Heart right ventricle (tissue), 16 donors: ENCODE results near the gene L2HGDH. TPM values are rescaled to one million over a fixed set of nuclear protein-coding genes. Genes with fewer than 3 reads are reported as not detected.

ENCODE experiments used
- ATAC-seq, 8 donors: fragments of 200-7000 bp; cut with Tn5 transposase; one replicate each; pipeline ENCODE4 v1.9.1; 2020; ENCODE audit warnings: mild to moderate bottlenecking in 8 of 8, moderate library complexity in 8 of 8, moderate number of reproducible peaks in 1 of 8
- DNase-seq, 2 donors: peaks; one replicate each; pipeline ENCODE4 v3.0.0-alpha.2; 2020
- H3K27ac ChIP-seq, 10 donors: fragments of 200-600 bp; sonication (generic) in 2 of 10; one replicate each; pipeline versions ENCODE4 v1.5.0 to v1.8.0; 2020 to 2022; ENCODE audit warnings: mild to moderate bottlenecking in 3 of 10
- H3K27me3 ChIP-seq, 7 donors: fragments of 200-600 bp; one replicate each; pipeline ENCODE4 v1.8.0; 2021 to 2022; ENCODE audit warnings: mild to moderate bottlenecking in 2 of 7
- H3K36me3 ChIP-seq, 9 donors: fragments of 200-600 bp; sonication (generic) in 1 of 9; one replicate each; pipeline versions ENCODE4 v1.5.0 to v1.8.0; 2020 to 2022; ENCODE audit warnings: mild to moderate bottlenecking in 2 of 9
- H3K4me1 ChIP-seq, 9 donors: fragments of 200-600 bp; sonication (generic) in 1 of 9; one replicate each; pipeline versions ENCODE4 v1.5.0 to v1.8.0; 2020 to 2022; ENCODE audit warnings: mild to moderate bottlenecking in 4 of 9
- H3K4me3 ChIP-seq, 10 donors: fragments of 200-600 bp; sonication (generic) in 2 of 10; one replicate each; pipeline versions ENCODE4 v1.5.0 to v1.8.0; 2020 to 2022; ENCODE audit warnings: mild to moderate bottlenecking in 7 of 10, moderate library complexity in 2 of 10
- H3K9me3 ChIP-seq, 11 donors: fragments of 200-600 bp in 10 of 11; sonication (generic) in 2 of 11; one replicate each; pipeline versions ENCODE4 v1.5.0 to v1.8.0; 2013 to 2022; ENCODE audit warnings: mild to moderate bottlenecking in 2 of 11, control low read depth in 1 of 11, moderate library complexity in 1 of 11
- CTCF ChIP-seq, 9 donors: fragments of 200-600 bp; sonication (generic) in 2 of 9; IDR thresholded peaks; one replicate each; pipeline versions ENCODE4 v1.5.0 to v1.8.0; 2021 to 2022; ENCODE audit warnings: antibody characterized with exemption in 9 of 9, mild to moderate bottlenecking in 5 of 9, moderate library complexity in 1 of 9
- WGBS, 2 donors: extraction: QIAGEN DNeasy Blood & Tissue Kit; methylation state at CpG; one replicate each; pipeline ENCODE4 v1.1.7; 2013; ENCODE audit warnings: inconsistent platforms in 1 of 2; 5-methylcytosine and 5-hydroxymethylcytosine counted together
- intact Hi-C, 10 donors: fragments of 100-400 bp; cut with DNase I; formaldehyde crosslinking; loops; one replicate each; pipeline versions ENCODE4 v1.11.1 to v1.14.2; 2022
- polyA plus RNA-seq, 2 donors: library from polyadenylated mRNA; stranded (reverse); fragments of 200-250 nt; gene quantifications; one replicate each; pipeline ENCODE4 v1.2.3, GENCODE V29; 2013
- total RNA-seq, 10 donors: library from RNA; stranded (reverse); fragmentation: NEBNext Ultra II Directional in 3 of 10; extraction: Animal tissue kit (Norgen Biotek cat#: 25700) in 3 of 10; gene quantifications; one replicate each; pipeline versions ENCODE4 v1.2.1 to v1.2.4, GENCODE V29; 2021 to 2023
- donor health status: Arrhythmogenic right ventricular cardiomyopathy.
- donor health status: ischemic (EF 13 %, LVEDD 7.1; RV severe dilation, severe dysfunction).
- donor health status: healthy with polysubstance abuse.
- donor health status: DM: no; HTN: yes; CAD: no.
- donor health status: DM: no; HTN: no; CAD: no.
- donor health status: ischemic (EF 25% LVEDD 6.9; RV normal size, moderate dysfunction).
- donor health status: ischemic (EF 25% LVEDD 5.7; RV mildly dilated, moderate dysfunction).
- donor health status: healthy.
- donor health status: DM: yes; HTN: yes; CAD: no.
- donor health status: Ischemic cardiomyopathy.
- donor health status: ischemic (EF 35%, LVEDD 5.7; RV mildly dilated, moderate dysfunction).
- donor health status: nonischemic (EF 11% LVEDD 7.7; RV severe dilation, severe dysfunction).
- donor health status: DM: yes; HTN: yes; CAD: no.
- donor health status: PGD.
- donor health status: ischemic (EF 29% LVEDD 5.4; RV normal size, mild dysfunction).
- donor health status: nonischemic (EF 23%, LVEDD 6.1; RV moderate dilation, normal function).

The L2HGDH gene
- total and polyA plus RNA-seq, 12 donors: 1.9 to 15.5 (median 11.6) TPM

GRCh38 chr14:50233951-50234250, 78.1 kb downstream of the L2HGDH start:
- no peak for ATAC-seq

DNA sequence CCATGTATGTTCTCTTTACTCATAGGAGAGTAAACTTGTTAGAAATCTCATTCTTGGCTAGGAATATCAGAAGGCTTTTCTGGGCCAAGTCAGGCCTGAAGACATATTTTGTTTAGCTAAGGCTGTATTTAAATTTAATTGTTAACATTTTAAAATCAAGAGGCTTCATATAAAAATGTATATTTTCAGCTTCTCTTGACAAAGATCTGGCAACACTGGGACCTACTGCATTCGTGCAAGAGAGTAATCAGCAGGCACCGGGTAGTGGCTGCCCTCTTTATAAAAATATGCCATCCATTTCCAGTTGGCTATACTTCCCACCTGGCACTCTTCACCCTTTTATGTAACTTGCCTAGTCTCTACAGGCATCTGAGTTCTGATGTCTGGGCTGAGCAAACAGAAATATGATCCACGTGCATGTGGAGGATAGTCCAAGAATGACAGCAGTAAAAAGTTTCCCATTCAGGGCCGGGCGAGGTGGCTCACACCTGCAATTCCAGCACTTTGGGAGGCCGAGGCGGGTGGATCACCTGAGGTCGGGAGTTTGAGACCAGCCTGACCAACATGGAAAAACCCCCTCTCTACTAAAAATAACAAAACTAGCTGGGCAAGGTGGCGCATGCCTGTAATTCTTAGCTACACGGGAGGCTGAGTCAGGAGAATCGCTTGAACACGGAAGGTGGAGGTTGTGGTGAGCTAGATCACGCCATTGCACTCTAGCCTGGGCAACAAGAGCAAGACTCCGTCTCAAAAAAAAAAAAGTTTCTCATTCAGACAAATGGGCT, 78.7 kb downstream of the L2HGDH start:
- Histone ChIP-seq H3K4me3 (no peak overlapping the region), H3K36me3 (no peaks in the 10 kb centered on the region), H3K27me3 (no peaks in the 10 kb centered on the region), H3K27ac (peak overlapping the region in 7 of 10 donors; percentile 51 to 99 (median 97)), H3K9me3 (no peaks in the 10 kb centered on the region), H3K4me1 (peaks cover 5 to 36% (median 32%) of the 10 kb centered on the region in 9 donors)
- peak in 1 of 2 donors; percentile 11 for DNase-seq
- 65 to 77% methylated on average over 14 of the region's 14 CpGs for WGBS, 2 donors
- intact Hi-C loops: loop anchor here in 2 of 10 donors (5.0 kb wide), 2 partner anchors 79 to 299 kb away; partner anchors contain the start of genes DMAC2L (in 1 of the 2), L2HGDH (in 1 of the 2) and MAP4K5 (in 1 of the 2)
- peak in 4 of 8 donors; percentile 11 to 43 (median 18) for ATAC-seq
- no peak for TF ChIP-seq CTCF (IDR thresholded peaks at IDR 0.05)

More at GRCh38 chr14:50233951-50234250, 78.1 kb downstream of the L2HGDH start:
- 95 to 96% methylated on average over 4 of the region's 4 CpGs for WGBS, 2 donors
- Histone ChIP-seq H3K4me1 (peaks cover 1 to 31% (median 26%) of the 10 kb centered on the region in 9 donors), H3K27me3 (no peaks in the 10 kb centered on the region), H3K9me3 (no peaks in the 10 kb centered on the region), H3K36me3 (no peaks in the 10 kb centered on the region), H3K4me3 (no peak overlapping the region), H3K27ac (no peak overlapping the region)
- intact Hi-C loops: loop anchor here in 2 of 10 donors (5.0 kb wide), 2 partner anchors 78 to 298 kb away; partner anchors contain the start of genes DMAC2L (in 1 of the 2), L2HGDH (in 1 of the 2) and MAP4K5 (in 1 of the 2)
- DNase-seq: no peak
- TF ChIP-seq CTCF (IDR thresholded peaks at IDR 0.05): no peak

DNA sequence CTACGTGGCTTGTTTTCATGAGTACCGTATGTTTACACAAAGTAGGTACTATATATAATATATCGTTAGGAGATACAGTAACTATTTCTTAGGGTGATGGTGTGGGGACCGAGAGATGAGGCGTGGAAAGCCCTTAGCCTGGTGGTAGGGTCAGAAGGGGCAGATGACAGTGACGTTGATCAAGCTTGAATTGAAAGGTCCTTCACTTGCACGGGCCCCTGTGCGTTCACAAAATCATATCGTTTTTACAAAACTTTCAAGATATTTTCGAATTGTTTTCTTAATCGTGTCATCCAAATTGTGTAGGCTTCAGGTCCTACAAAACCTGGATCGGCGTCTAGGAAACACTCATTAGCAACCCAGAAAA, 79.8 kb downstream of the L2HGDH start:
- H3K36me3 ChIP-seq: no peaks in the 10 kb centered on the region
- TF ChIP-seq CTCF (IDR thresholded peaks at IDR 0.05): no peak

GRCh38 chr14:50231475-50232275, 80.4 kb downstream of the L2HGDH start, which contains the start of gene SOS2:
SOS2 (minus strand) TSS chr14:50231578; CDS start chr14:50231283, 295 bp downstream.
- peak in 4 of 9 donors; percentile 5 to 33 (median 28) for TF ChIP-seq CTCF (IDR thresholded peaks at IDR 0.05)
- H3K36me3 ChIP-seq: no peaks in the 10 kb centered on the region
- H3K27me3 ChIP-seq: no peaks in the 10 kb centered on the region
- peak; percentile 86 to 88 for DNase-seq
- no peaks in the 10 kb centered on the region for H3K9me3 ChIP-seq
- peak within 1 kb of the TSS; percentile 66 to 89 (median 83) for H3K4me3 ChIP-seq
- peak within 1 kb of the TSS; percentile 93 to 99 (median 97) for H3K27ac ChIP-seq
- peak; percentile 94 to 97 (median 95) for ATAC-seq
- peaks cover 5 to 53% (median 40%) of the 10 kb centered on the region in 9 donors for H3K4me1 ChIP-seq
- 0% methylated on average over 67 to 90 of the region's 90 CpGs for WGBS, 2 donors
- intact Hi-C loops: loop anchor here in 2 of 10 donors (5.0 kb wide), 2 partner anchors 81 to 301 kb away; partner anchors contain the start of genes DMAC2L (in 1 of the 2), L2HGDH (in 1 of the 2) and MAP4K5 (in 1 of the 2)

More for the DNA sequence above, 79.8 kb downstream of the L2HGDH start:
- 29 to 34% methylated on average over 13 of the region's 13 CpGs for WGBS, 2 donors
- ATAC-seq: peak in 4 of 8 donors; percentile 3 to 20 (median 16)
- H3K4me3 ChIP-seq: peak overlapping the region; percentile 66 to 89 (median 83)
- no peaks in the 10 kb centered on the region for H3K27me3 ChIP-seq
- H3K9me3 ChIP-seq: no peaks in the 10 kb centered on the region
- peak overlapping the region; percentile 93 to 99 (median 97) for H3K27ac ChIP-seq
- intact Hi-C loops: loop anchor here in 2 of 10 donors (5.0 kb wide), 2 partner anchors 80 to 300 kb away; partner anchors contain the start of genes DMAC2L (in 1 of the 2), L2HGDH (in 1 of the 2) and MAP4K5 (in 1 of the 2)
- no peak for DNase-seq
- H3K4me1 ChIP-seq: peaks cover 5 to 47% (median 34%) of the 10 kb centered on the region in 9 donors
